Body of pancreas (tissue), 4 donors: ENCODE data around the gene TRPM2.

Experiments used
- CTCF ChIP-seq, 7 experiments: fragments of 450-650 bp in 4 of 7; fragments of 200-600 bp in 3 of 7; sonication (generic) in 3 of 7; IDR thresholded peaks; one replicate each; pipeline ENCODE4 v1.5.1; 2016 to 2019; ENCODE audit warnings: antibody characterized with exemption in 7 of 7
- POLR2A ChIP-seq, 3 donors: fragments of 450-650 bp; IDR thresholded peaks; one replicate each; pipeline ENCODE4 v1.6.1; 2016; ENCODE audit warnings: antibody characterized with exemption in 3 of 3, mild to moderate bottlenecking in 2 of 3

- no peak for TF ChIP-seq CTCF (IDR thresholded peaks at IDR 0.05)
- no peak for TF ChIP-seq POLR2A (IDR thresholded peaks at IDR 0.05)
These were observed 29.8 kb upstream of the TRPM2 start for GRCh38 chr21:44323591-44323990.
